Measurements from ENCODE around the gene ANKLE1.
"Not testable (repeated sequence)": the region's sequence is repeated elsewhere in the genome, so short reads cannot be mapped to it uniquely, and the experiment has no call there.

The ANKLE1 gene

GRCh38 chr19:17286752-17287151 is 5.1 kb downstream of the ANKLE1 start:
- no peaks in the 10 kb centered on the region for H3K9me3 Mint-ChIP-seq
- peaks cover 5% of the 10 kb centered on the region for H3K4me1 Mint-ChIP-seq
- ATAC-seq (no peak), DNase-seq (no peak)
- H3K27ac Mint-ChIP-seq: no peak overlapping the region
- H3K36me3 Mint-ChIP-seq (ENCODE audit: low read depth): peaks cover 20% of the 10 kb centered on the region
- no peaks in the 10 kb centered on the region for H3K27me3 Mint-ChIP-seq
- no peak overlapping the region for H3K4me3 Mint-ChIP-seq

- peaks cover 10% of the 10 kb centered on the region for H3K4me1 Mint-ChIP-seq
These were observed 7.8 kb downstream of the ANKLE1 start for GRCh38 chr19:17289489-17289888.

GRCh38 chr19:17292301-17293074 is 10.8 kb downstream of the ANKLE1 start:
- Mint-ChIP-seq H3K36me3 (ENCODE audit: low read depth) (peaks cover 8% of the 10 kb centered on the region), H3K4me3 (peak overlapping the region; percentile 89), H3K27ac (peak overlapping the region; percentile 81), H3K4me1 (peaks cover 19% of the 10 kb centered on the region), H3K9me3 (no peaks in the 10 kb centered on the region), H3K27me3 (no peaks in the 10 kb centered on the region)
- DNase-seq (peak; percentile 90), ATAC-seq (peak; percentile 96)

More at GRCh38 chr19:17289489-17289888, 7.8 kb downstream of the ANKLE1 start:
- DNase-seq (peak; percentile 72), ATAC-seq (no peak)
- Mint-ChIP-seq H3K27ac (no peak overlapping the region), H3K27me3 (no peaks in the 10 kb centered on the region), H3K36me3 (ENCODE audit: low read depth) (peaks cover 15% of the 10 kb centered on the region), H3K9me3 (no peaks in the 10 kb centered on the region), H3K4me3 (no peak overlapping the region)

GRCh38 chr19:17293605-17294004 is 11.9 kb downstream of the ANKLE1 start:
- Mint-ChIP-seq H3K27ac (no peak overlapping the region), H3K9me3 (no peaks in the 10 kb centered on the region), H3K27me3 (no peaks in the 10 kb centered on the region), H3K36me3 (ENCODE audit: low read depth) (peaks cover 13% of the 10 kb centered on the region), H3K4me1 (peaks cover 19% of the 10 kb centered on the region), H3K4me3 (no peak overlapping the region)
- ATAC-seq (no peak), DNase-seq (no peak)

GRCh38 chr19:17294051-17294891 is 12.6 kb downstream of the ANKLE1 start:
- Mint-ChIP-seq H3K27ac (no peak overlapping the region), H3K9me3 (no peaks in the 10 kb centered on the region), H3K36me3 (ENCODE audit: low read depth) (peaks cover 16% of the 10 kb centered on the region), H3K27me3 (no peaks in the 10 kb centered on the region), H3K4me3 (no peak overlapping the region), H3K4me1 (peaks cover 19% of the 10 kb centered on the region)
- no peak for ATAC-seq
- DNase-seq: peak; percentile 76

DNA sequence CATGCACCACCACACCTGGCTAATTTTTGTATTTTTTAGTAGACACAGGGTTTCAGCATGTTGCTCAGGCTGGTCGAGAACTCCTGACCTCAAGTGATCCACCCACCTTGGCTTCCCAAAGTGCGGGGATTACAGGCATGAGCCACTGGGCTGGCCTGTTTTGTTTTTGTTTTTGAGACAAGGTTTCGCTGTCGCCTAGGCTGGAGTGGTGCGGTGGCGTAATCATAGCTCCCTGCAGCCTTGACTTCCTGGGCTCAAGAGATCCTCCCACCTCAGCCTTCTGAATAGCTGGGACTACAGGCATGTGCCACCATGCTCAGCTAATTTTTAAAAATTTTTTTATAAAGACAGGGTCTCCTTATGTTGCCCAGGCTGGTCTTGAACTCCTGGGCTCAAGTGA is 13.8 kb downstream of the ANKLE1 start:
- H3K4me1 Mint-ChIP-seq: peaks cover 19% of the 10 kb centered on the region
- H3K9me3 Mint-ChIP-seq, H3K27ac Mint-ChIP-seq, DNase-seq, H3K4me3 Mint-ChIP-seq, ATAC-seq, H3K27me3 Mint-ChIP-seq: not testable (repeated sequence)
- peaks cover 16% of the 10 kb centered on the region for H3K36me3 Mint-ChIP-seq (ENCODE audit: low read depth)

DNA sequence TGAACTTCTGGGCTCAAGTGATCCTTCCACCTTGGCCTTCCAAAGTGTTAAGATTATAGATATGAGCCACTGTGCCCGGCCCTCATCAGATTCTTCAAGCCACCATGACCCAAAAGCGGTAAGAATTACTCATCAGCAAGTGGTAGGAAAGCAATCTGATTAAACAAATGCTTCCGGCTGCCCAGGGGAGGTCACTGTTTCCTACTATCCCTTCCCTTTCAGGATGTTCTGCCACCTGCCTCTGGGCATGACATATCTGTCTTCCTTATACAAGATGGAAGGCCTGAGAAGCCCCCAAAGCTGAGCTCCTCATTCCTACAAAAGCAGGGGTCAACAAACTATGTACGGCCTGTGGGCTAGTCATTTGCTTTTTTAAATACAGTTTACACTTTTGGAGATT is 14.6 kb downstream of the ANKLE1 start:
- Mint-ChIP-seq H3K27me3 (no peaks in the 10 kb centered on the region), H3K9me3 (no peaks in the 10 kb centered on the region), H3K4me3 (no peak overlapping the region), H3K27ac (peak overlapping the region; percentile 59), H3K4me1 (peaks cover 19% of the 10 kb centered on the region), H3K36me3 (ENCODE audit: low read depth) (peaks cover 16% of the 10 kb centered on the region)
- DNase-seq (no peak), ATAC-seq (no peak)

- Mint-ChIP-seq H3K4me3 (no peak overlapping the region), H3K9me3 (no peaks in the 10 kb centered on the region), H3K4me1 (peaks cover 16% of the 10 kb centered on the region), H3K27ac (no peak overlapping the region), H3K27me3 (no peaks in the 10 kb centered on the region), H3K36me3 (ENCODE audit: low read depth) (peaks cover 16% of the 10 kb centered on the region)
- no peak for DNase-seq
- ATAC-seq: no peak
These were observed 15.3 kb downstream of the ANKLE1 start for GRCh38 chr19:17296976-17297375.

GRCh38 chr19:17300992-17301619 is 19.4 kb downstream of the ANKLE1 start:
- Mint-ChIP-seq H3K27me3 (no peaks in the 10 kb centered on the region), H3K9me3 (no peaks in the 10 kb centered on the region), H3K27ac (no peak overlapping the region), H3K4me3 (no peak overlapping the region), H3K4me1 (peaks cover 29% of the 10 kb centered on the region), H3K36me3 (ENCODE audit: low read depth) (peaks cover 13% of the 10 kb centered on the region)
- ATAC-seq: no peak
- DNase-seq: no peak

GRCh38 chr19:17302391-17303166 is 20.9 kb downstream of the ANKLE1 start:
- Mint-ChIP-seq H3K9me3 (no peaks in the 10 kb centered on the region), H3K27ac (no peak overlapping the region), H3K27me3 (no peaks in the 10 kb centered on the region), H3K36me3 (ENCODE audit: low read depth) (peaks cover 11% of the 10 kb centered on the region), H3K4me3 (peak overlapping the region; percentile 65), H3K4me1 (peaks cover 34% of the 10 kb centered on the region)
- ATAC-seq (peak; percentile 0), DNase-seq (peak; percentile 22)

GRCh38 chr19:17303167-17303939 is 21.7 kb downstream of the ANKLE1 start, which contains the start of gene ABHD8:
Gene ABHD8 (minus strand): TSS chr19:17303425. CDS start chr19:17301616, 1,809 bp downstream.
- Mint-ChIP-seq H3K27me3 (no peaks in the 10 kb centered on the region), H3K4me1 (peaks cover 39% of the 10 kb centered on the region), H3K27ac (no peak within 1 kb of the TSS), H3K4me3 (peak within 1 kb of the TSS; percentile 65), H3K9me3 (no peaks in the 10 kb centered on the region), H3K36me3 (ENCODE audit: low read depth) (peaks cover 7% of the 10 kb centered on the region)
- ATAC-seq: peak; percentile 69
- DNase-seq: peak; percentile 95

GRCh38 chr19:17303940-17304267 is 22.2 kb downstream of the ANKLE1 start:
- DNase-seq (no peak), ATAC-seq (no peak)
- Mint-ChIP-seq H3K27me3 (no peaks in the 10 kb centered on the region), H3K4me1 (peaks cover 40% of the 10 kb centered on the region), H3K9me3 (no peaks in the 10 kb centered on the region), H3K27ac (no peak overlapping the region), H3K4me3 (peak overlapping the region; percentile 65), H3K36me3 (ENCODE audit: low read depth) (peaks cover 3% of the 10 kb centered on the region)

- H3K4me3 Mint-ChIP-seq: peak overlapping the region; percentile 90
These were observed 22.9 kb downstream of the ANKLE1 start for GRCh38 chr19:17304386-17305215.

More at GRCh38 chr19:17304386-17305215, 22.9 kb downstream of the ANKLE1 start:
- Mint-ChIP-seq H3K9me3 (no peaks in the 10 kb centered on the region), H3K27me3 (peaks cover 2% of the 10 kb centered on the region), H3K36me3 (ENCODE audit: low read depth) (peaks cover 3% of the 10 kb centered on the region), H3K27ac (peak overlapping the region; percentile 87), H3K4me1 (peaks cover 44% of the 10 kb centered on the region)
- DNase-seq: no peak
- no peak for ATAC-seq
